Stimulated activated CD8-positive, alpha-beta memory T cell treated with anti-CD3 and anti-CD28 coated beads, Interleukin-2, amount 100 ng/mL, for 1 hour (primary cell): ENCODE data around the gene C2CD4A.
"Not testable (repeated sequence)": the region's sequence is repeated elsewhere in the genome, so short reads cannot be mapped to it uniquely, and the experiment has no call there.

ENCODE experiments used
- DNase-seq, 2 donors: peaks; one replicate each; pipeline ENCODE4 v3.0.0-alpha.2; 2020; ENCODE audit warnings: low read depth in 2 of 2

The C2CD4A gene, protein sequence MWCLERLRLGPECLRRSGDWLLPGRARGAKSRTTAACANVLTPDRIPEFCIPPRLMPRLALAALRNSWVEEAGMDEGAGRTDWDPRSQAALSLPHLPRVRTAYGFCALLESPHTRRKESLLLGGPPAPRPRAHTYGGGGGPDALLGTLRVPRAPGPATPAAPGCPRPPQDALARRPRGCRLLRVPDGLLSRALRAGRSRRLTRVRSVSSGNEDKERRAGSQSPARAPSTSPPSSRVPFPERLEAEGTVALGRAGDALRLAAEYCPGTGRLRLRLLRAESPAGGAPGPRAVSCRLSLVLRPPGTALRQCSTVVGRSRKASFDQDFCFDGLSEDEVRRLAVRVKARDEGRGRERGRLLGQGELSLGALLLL

GRCh38 chr15:62066663-62067447 lies at the start of gene C2CD4A:
Gene C2CD4A, plus strand, starts transcription at chr15:62066977. Its CDS starts 637 bp downstream, at chr15:62067614.
- DNase-seq, result peak in 1 of 2 donors; percentile 24

GRCh38 chr15:62020576-62021160 lies 46.1 kb upstream of the C2CD4A start:
- DNase-seq, result no peak

GRCh38 chr15:62021991-62022600 lies 44.7 kb upstream of the C2CD4A start:
- no peak for DNase-seq

DNA sequence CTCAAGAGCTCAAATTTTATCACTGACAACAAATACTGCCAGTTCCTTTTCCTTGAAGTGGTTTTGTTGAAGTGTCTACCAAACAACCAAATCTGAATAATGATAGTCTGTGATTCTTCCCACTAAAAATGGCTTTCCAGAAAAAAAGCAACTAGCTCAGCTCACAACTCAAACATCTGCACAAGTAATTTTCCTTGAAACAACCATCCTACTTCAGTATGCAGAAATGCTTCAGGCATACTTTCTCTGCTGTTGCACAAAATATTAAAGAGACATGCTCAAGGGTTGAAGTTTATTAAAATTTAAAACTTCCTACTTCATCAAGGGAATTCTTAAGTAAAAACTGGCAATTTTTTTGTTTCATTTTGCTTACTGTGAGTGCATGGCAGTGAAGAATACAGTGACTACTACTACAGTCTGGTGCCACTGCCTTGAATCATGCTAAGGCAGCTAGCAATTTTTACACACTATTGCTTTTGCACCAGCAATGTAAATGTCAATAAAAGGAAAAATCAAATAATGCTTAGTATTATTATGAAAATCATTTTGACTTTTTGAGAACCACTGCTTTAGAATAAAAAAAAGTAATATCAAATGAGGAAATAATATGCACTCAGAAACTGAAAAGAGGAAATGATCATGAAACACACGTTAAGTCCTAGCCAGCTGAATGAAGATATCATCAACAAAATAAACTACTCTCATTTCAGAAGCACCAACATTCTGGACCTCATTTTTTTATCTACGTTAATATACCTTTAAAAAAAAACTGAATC lies 40.1 kb upstream of the C2CD4A start:
- DNase-seq, result no peak

DNA sequence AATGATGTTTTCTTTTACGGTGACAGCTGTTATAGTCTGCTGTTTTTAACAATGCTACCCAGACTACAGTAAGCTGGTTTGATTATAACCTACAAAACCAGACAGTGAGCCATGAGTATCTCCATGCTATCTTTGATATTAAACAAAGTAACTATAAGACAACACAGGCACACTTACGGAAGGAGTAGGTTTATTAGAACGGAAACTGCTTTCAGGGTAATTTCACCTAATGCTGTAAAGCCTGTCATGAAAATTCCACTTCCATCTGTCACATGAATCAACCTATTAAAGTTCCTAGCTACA lies 39.6 kb upstream of the C2CD4A start:
- no peak for DNase-seq

GRCh38 chr15:62027916-62028315 lies 38.9 kb upstream of the C2CD4A start:
- DNase-seq, result no peak

- no peak for DNase-seq
Observed at GRCh38 chr15:62035256-62035924, 31.4 kb upstream of the C2CD4A start.

DNA sequence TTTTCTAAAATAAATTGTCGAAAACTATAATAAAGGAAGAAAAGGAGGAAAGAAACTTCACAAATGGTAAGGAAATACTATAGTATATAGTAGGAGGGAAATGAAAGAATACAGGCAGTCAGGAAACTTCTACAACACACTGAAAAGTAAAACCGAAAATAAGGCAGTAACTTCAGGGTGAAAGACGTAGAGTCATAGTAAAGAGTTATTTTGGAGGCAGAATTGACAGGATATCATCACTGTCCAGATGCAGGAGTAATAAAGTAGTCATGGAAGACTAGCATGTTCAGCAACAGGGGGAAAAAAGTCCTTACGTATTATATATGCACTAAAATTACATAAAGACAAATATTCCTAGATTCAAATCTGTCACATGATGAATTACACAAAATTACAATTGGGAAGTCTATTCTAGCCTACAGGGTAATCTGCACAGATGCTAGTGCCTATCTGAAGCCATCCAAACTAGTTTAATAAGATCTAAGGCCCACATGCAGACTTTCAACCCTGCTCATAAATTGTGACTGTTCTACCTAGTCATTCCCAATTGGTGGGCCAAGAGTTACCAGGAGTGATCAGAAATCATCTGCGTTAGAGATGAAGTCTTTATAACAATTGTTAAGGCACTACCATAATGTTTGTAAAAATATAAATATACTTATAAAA lies 20.6 kb upstream of the C2CD4A start:
- DNase-seq, result no peak

GRCh38 chr15:62047282-62047827 lies 19.4 kb upstream of the C2CD4A start:
- no peak for DNase-seq

DNA sequence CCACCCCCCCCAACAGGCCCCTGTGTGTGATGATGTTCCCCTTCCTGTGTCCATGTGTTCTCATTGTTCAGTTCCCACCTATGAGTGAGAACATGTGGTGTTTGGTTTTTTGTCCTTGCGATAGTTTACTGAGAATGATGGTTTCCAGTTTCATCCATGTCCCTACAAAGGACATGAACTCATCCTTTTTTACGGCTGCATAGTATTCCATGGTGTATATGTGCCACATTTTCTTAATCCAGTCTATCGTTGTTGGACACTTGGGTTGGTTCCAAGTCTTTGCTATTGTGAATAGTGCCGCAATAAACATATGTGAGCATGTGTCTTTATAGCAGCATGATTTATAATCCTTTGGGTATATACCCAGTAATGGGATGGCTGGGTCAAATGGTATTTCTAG lies 18.5 kb upstream of the C2CD4A start:
- not testable (repeated sequence) for DNase-seq

DNA sequence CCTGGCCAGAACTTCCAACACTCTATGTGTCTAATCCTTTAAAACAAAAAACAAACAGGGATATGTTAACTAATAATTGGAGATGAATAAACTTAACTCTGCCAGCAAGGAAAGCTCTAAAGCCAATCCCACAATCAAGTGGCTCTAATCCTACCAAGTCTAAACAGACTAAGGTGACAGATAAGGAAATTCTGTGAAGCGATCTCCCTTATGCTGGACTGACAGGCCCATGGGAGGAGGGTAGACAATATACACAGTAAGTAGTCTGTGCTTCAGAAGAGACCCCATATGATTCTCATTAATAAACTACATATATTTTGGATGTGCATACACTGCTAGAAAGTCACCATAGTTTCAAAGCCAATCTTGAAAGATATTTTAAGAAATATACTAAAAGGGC lies 16.7 kb upstream of the C2CD4A start:
- no peak for DNase-seq

- no peak for DNase-seq
Observed at GRCh38 chr15:62051166-62051565, 15.6 kb upstream of the C2CD4A start.

GRCh38 chr15:62052713-62053112 lies 14.1 kb upstream of the C2CD4A start:
- DNase-seq, result no peak

DNA sequence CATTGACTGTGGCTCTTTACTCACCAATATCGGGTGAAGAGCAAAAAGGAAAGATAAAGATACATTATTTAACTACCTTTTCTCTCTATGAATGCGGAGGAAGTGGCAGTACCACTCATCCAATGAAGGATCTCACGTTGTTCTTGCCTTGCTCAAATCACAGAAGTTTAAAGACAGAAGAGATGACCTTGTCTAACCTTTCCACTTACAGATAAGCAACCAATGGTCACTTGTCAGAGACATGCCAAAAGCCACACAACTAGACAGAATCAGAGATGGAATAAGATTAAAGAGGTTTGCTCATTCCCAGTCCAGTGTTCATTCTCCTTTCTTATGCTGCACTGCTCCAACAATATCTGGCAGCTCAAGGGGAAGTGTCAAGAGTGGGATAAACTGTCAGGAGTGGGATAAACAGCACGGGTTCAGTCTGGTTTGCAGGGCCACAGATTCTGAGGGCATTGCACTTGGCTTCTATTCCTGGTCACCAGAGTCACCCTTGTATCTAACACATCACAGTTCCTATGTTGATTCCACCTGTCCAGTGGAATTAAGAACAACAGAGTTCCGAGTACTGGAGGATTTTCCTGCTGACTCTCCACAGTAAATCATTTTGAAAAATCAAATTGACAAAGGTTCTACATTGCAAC lies 13.2 kb upstream of the C2CD4A start:
- DNase-seq, result no peak

DNA sequence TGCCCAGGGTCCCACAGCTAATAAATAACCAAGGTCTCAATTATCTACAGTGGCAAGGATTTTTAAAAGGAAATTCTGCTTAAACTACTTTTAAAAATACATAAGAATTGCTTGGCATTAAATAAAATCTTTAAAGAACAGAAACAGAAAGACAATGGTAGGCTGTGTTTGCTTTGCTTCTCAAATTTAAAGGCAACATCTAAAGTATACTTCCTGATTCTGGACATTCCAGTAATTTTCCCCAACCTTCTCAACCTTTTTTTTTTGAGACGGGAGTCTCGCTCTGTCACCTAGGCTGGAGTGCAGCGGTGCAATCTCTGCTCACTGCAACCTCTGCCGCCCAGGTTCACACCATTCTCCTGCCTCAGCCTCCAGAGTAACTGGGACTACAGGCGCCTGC lies 11.8 kb upstream of the C2CD4A start:
- no peak for DNase-seq

- DNase-seq, result no peak
Observed at GRCh38 chr15:62057341-62057980, 9.3 kb upstream of the C2CD4A start.

DNA sequence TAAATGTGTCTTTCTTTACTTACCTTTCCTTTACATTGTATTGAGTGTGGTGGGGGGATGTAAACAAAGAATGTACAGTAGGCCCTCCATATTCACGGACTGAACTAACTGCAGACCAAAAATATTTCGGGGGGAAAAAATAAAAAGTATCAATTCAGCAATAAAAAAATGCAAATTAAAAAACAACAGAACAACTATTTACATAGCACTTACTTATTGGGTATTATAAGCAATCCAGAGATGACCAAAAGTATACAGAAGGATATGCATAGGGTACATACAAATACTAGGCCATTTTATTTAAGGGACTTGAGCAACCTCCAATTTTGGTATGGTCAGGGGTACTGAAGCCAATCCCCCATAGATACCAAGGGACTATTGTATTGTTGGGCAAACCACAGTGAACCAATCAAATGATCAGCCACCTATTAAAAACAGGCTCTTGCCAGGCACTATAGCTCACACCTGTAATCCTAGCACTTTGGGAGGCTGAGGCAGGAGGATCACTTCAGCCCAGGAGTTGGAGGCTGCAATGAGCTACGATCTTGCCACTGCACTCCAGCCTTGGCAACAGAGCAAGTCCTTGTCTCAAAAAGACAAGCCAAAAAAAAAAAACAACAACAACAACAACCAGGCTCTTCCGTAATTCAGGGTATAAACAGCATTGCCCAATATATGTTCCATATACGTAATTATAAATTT lies 8.3 kb upstream of the C2CD4A start:
- no peak for DNase-seq

GRCh38 chr15:62059108-62059815 lies 7.5 kb upstream of the C2CD4A start:
- no peak for DNase-seq
